HG02798 (cell line): ENCODE results near the gene OR11H7.
"Not testable (repeated sequence)": the region's sequence is repeated elsewhere in the genome, so short reads cannot be mapped to it uniquely, and the experiment has no call there.

Source experiments
- ATAC-seq: cut with Tn5 transposase; IDR thresholded peaks from one replicate; pipeline ENCODE4 v1.9.1; 2021; ENCODE audit warnings: mild to moderate bottlenecking; ENCODE audit not compliant: unreplicated experiment, poor library complexity

The OR11H7 gene

DNA sequence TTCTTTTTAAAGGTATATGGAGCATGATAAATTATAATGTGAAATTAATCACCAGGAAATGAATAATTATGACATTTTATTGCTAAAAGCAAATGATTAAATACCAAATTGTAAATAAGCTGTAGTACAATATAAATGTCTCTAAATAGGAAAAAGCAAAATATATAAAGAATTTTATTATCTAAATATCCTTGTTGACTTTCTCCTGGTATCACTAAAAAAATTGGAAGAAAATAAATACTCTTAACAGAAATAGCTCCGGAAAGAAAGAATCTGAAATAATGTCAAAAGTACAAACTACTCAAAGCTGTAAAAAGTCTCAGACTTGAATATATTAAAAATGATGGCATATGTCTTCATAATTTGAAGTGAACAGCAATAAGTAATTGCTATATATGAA lies at the start of gene OR11H7:
OR11H7 (plus strand) TSS at position 301 of the 400 bp plus-strand sequence.
- no peak for ATAC-seq

DNA sequence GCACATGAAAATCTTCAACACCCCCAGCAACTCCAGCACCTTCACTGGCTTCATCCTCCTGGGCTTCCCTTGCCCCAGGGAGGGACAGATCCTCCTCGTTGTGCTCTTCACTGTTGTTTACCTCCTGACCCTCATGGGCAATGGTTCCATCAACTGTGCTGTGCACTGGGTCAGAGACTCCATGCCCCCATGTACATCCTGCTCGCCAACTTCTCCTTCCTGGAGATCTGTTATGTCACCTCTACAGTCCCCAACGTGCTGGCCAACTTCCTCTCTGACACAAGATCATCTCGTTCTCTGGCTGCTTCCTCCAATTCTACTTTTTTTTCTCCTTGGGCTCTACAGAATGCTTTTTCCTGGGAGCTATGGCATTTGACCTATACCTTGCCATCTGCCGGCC lies 49.6 kb upstream of the OR11H7 start:
- ATAC-seq: no peak

DNA sequence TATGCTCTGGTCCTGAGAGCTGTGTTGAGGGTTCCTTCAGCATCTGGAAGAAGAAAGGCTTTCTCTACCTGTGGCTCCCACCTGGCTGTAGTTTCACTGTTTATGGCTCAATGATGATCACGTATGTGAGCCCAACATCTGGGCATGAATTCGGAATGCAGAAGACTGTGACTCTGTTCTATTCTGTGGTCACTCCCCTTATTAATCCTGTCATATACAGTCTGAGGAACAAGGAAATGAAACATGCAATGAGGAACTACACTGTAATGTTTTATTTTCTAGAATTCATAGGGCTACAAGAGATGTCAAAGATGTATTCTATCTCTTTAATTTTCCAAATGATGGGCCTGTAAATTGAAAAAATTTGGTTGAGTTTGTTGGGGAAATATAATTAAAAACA lies 48.9 kb upstream of the OR11H7 start:
- no peak for ATAC-seq

DNA sequence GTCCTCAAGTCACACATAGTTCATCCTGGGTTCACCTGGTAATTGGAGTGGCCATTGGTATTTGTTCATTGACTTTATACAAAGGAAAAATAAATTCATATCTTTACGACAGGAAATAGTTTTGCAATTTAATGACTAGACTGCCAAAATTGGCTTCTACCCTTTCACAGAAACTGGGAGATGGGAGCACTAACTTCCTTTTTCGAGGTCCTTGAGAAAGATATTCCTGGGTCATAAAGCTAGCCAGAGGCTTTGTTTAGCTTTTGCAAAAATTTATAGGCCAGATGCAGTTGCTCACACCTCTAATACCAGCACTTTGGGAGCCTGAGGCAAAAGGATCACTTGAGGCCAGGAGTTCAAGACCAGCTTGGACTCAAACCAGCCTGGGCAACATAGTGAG lies 48.3 kb upstream of the OR11H7 start:
- no peak for ATAC-seq

DNA sequence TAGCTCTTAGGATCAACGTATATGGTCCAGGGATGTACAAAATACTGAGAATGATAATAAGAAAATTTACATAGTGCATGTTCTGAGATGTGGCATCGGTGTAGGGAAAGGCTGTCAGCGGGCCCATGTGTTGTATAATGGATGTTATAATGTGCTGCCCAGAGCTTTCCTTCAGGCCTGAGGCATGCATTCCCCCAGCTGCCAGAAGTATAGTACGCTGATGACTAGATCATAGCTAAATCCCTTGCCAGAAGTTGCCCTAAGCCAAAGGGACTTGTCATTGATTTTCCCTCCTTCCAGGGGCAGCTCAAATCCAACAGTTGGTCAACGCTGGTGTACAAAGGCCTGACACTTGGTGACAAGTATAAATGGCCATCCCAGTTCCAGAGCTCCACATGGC lies 44.6 kb upstream of the OR11H7 start:
- ATAC-seq: no peak

DNA sequence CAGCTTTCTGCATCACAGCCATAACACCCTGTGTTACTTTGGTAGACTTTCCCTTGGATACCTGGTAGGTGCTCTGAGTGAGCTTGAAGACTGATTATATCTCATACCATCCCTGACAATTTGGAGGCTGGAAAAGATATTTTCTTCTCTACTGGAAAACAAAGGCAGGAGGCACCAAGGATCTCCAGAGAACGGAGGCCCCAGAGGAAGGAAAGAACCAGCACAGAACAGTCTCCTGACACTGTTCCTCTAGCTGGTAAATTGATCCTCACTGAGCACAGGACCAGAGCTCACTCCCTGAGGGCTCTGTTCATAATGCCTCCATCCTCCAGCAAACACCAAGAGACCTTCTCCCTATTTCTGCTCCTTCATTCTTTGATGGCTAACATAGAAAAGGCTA lies 38.2 kb upstream of the OR11H7 start, which contains the start of gene OR11G2:
OR11G2 (plus strand) TSS at position 301 of the 400 bp plus-strand sequence. CDS start 6,542 bp downstream, outside the sequence.
- no peak for ATAC-seq

DNA sequence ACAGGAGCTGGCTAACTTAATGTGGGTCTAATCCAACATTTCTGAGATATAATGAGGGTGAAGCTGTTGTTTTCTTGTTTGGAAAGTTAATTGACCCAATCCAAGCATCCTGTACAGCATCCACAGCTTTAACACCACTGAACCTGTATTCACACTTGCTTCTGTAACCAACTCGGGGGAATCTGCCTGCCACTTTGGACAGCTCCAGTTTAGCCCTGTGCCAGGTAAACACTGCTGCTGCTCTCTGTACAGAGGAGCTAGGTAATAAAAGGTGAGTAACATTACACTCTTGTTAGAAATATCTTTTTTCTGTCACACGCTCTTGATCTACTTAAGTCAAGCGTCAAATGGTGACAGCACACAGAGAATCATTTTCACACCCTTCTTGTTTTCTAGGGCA lies 37.4 kb upstream of the OR11H7 start:
- ATAC-seq: no peak

DNA sequence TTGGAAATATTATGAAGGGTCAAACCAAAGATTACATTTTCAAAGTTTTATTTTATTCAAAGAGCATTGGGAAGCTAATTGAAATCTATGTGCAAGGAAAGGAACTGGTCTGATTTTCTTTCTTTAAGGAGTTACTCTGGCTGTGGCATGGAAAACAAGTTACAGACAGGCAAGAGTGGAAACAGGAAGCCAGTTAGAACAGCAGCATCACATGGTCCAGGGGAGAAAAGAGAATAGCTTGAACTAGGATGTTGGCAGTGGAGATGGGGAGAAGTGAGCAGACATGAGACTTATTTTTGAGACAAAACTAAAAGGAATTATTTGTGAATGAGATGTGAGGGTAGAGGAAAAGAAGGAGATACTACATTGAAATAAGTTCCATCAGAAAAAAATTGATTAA lies 34.7 kb upstream of the OR11H7 start:
- ATAC-seq: no peak

DNA sequence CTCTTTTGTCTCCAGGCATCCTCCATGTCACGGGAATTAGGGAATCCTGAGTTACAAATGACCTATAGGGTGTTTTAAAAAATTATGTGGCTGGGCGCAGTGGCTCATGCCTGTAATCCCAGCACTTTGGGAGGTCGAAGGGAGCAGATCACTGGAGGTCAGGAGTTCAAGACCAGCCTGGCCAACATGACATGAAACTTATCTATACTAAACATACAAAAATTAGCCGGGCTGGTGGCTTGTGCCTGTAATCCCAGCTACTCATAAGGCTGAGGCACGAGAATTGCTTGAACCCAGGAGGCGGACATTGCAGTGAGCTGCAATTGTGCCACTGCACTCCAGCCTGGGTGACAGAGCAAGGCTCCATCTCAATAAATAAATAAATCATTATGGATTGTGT lies 33.6 kb upstream of the OR11H7 start:
- not testable (repeated sequence) for ATAC-seq

DNA sequence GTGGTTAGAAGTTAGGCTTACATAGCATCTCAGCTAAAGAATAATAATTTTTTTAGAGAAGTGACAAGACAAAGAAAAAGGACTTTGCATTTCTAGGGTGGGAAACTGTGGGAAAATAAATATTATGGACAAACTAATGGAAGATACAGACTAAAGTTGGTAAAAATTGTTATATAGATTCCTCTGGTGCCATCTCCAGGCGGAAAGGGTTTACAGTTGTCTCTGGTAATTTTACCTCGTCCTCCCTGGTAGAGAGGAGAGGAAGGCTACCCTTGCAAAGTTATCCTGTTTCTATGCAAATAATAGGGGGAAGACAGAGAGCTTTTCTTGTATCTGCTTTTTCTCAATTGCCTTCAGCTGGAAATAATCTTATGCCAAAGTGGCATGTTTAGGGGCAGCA lies 32.9 kb upstream of the OR11H7 start:
- ATAC-seq: no peak

DNA sequence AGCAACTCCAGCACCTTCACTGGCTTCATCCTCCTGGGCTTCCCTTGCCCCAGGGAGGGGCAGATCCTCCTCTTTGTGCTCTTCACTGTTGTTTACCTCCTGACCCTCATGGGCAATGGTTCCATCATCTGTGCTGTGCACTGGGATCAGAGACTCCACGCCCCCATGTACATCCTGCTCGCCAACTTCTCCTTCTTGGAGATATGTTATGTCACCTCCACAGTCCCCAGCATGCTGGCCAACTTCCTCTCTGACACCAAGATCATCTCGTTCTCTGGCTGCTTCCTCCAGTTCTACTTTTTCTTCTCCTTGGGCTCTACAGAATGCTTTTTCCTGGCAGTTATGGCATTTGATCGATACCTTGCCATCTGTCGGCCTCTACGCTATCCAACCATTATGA lies 31.3 kb upstream of the OR11H7 start:
- ATAC-seq: no peak

DNA sequence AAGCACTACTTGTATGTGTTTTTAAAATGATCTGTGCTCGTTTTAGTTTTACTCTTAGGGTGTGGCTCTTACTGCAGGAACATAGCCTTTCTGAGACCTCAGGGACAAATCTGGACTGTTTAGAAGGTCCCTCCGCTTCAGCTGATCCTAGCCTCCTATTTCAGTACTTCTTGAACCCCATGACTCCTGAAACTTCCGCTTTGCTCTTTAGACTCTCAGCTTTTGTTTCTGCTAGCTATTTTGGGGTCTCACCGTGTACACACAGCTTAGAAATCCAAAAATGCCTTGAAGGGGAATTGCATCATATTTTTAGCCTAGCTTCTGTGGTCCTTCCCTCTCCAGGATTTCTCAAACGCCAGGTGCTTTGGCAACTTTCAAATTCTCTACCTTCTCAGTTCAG lies 29.8 kb upstream of the OR11H7 start:
- no peak for ATAC-seq

DNA sequence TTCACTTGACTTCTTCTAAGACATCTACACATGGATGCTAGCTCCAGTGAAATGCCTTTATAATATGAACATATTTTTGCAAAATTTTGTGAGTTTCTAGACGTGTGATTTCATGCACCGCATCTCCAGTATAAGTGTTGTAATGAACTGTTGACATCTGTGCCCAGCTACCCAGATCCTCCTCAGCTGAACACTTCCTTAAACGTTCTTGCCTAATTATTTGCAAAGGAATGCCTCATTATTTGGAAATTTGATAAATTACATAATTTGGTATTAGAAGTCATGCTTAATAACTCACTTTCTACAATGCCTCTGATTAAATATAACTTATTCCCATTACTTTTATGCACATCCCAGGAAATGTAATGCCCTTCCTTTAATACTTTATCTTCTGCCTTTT lies 24.1 kb upstream of the OR11H7 start:
- no peak for ATAC-seq

DNA sequence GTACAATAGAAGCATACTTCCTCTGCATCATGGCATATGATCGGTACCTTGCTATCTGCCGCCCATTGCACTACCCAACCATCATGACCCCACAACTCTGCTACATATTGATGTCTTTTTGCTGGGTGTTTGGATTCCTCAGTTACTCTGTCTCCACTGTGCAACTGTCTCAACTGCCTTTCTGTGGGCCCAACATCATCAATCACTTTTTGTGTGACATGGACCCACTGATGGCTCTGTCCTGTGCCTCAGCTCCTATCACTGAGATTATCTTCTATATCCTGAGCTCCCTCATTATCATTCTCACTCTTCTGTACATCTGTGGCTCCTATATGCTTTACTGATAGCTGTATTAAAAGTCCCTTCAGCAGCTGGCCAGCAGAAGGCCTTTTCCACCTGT lies 19.2 kb upstream of the OR11H7 start:
- ATAC-seq: no peak

DNA sequence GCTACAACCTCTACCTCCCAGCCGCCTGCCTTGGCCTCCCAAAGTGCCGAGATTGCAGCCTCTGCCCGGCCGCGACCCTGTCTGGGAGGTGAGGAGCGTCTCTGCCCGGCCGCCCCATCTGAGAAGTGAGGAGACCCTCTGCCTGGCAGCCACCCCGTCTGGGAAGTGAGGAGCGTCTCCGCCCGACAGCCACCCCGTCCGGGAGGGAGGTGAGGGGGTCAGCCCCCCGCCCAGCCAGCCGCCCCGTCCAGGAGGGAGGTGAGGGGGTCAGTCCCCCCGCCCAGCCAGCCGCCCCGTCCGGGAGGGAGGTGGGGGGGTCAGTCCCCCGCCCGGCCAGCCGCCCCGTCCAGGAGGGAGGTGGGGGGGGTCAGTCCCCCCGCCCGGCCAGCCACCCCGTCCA lies 16.4 kb upstream of the OR11H7 start:
- ATAC-seq: not testable (repeated sequence)

DNA sequence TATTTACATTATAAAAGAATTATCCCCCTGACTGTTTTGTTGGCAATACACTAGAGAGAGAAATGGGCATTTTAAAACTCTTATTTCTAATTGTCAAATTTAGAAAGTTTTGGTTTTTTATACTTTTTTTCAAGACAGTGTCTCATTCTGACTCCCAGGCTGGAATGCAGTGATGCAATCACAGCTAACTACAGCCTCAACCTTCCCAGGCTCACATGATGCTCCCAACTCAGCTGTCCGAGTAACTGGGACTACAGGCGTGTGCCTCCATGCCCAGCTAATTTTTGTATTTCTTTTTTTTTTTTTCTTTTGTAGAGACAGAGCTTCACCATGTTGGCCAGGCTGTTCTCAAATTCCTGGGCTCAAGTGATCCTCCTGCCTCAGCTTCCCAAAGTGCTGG lies 13.6 kb upstream of the OR11H7 start:
- no peak for ATAC-seq

DNA sequence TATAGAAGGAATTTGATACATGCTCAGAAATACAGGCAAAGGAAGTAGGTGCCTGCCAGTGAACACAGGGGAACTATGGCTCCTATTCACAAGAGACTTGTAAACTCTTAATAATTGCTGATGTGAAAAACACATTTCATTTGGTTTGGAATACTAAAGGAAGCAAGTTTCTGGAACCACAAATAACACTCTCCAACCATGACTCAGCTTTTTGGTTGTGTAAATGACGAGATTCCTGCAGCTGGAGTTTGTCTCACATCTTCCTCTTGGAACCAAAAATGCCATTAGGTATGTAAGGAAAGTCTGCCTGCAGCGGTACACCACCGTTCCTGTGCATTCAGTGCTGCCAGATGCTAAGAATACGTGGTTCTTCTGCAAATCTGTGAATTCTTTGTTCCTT lies 9.7 kb upstream of the OR11H7 start:
- no peak for ATAC-seq

DNA sequence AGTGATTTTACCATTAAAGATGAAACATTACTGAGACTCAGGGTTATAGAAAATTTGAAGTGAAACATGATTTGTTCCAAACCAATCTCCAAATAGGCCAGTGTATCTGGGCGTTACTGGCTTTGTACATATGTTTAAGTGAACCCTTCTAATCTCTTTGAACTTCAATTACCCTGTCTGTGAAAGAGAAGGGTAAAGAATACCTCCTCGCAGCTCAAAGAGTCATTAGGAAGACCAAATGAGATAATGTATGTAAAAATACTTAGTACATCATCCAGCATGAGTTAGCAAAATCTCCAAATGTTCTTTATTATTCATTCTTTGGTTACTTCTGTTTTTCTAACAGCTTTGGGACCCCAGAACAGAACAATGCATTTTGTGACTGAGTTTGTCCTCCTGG lies 5.4 kb upstream of the OR11H7 start, which contains the start of gene OR11H6:
OR11H6 (plus strand) TSS at position 301 of the 400 bp plus-strand sequence; CDS start at position 301, 0 bp downstream.
- no peak for ATAC-seq

DNA sequence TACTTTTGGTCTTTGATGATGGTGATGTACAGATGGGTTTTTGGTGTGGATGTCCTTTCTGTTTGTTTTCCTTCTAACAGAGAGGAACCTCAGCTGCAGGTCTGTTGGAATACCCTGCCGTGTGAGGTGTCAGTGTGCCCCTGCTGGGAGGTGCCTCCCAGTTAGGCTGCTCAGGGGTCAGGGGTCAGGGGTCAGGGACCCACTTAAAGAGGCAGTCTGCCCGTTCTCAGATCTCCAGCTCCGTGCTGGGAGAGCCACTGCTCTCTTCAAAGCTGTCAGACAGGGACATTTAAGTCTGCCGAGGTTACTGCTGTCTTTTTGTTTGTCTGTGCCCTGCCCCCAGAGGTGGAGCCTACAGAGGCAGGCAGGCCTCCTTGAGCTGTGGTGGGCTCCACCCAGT lies 6.6 kb downstream of the OR11H7 start:
- not testable (repeated sequence) for ATAC-seq

DNA sequence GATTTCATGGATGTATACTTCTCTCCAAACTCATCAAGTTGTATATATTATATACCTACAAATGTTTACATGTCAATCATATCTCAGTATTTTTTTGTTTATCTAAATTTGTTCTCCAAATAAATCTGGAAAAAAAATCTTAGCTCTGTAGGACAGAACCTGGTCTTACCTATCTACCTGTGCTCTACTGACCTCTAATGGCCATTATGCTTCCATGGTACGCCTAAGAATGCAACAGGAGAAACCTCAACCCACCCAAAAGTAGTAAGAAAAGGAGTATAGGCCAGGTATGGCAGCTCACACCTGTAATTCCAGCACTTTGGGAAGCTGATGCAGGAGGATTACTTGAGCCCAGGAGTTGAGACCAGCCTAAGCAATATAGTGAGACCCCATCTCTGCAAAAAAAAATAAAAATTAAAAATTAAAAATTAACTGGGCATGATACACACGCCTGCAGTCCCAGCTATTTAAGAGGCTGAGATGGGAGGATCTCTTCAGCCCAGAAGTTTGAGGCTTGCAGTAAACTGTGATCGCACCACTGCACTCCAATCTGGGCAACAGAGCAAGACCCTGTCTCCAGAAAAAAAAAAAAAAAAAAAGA lies 19.0 kb downstream of the OR11H7 start:
- no peak for ATAC-seq

DNA sequence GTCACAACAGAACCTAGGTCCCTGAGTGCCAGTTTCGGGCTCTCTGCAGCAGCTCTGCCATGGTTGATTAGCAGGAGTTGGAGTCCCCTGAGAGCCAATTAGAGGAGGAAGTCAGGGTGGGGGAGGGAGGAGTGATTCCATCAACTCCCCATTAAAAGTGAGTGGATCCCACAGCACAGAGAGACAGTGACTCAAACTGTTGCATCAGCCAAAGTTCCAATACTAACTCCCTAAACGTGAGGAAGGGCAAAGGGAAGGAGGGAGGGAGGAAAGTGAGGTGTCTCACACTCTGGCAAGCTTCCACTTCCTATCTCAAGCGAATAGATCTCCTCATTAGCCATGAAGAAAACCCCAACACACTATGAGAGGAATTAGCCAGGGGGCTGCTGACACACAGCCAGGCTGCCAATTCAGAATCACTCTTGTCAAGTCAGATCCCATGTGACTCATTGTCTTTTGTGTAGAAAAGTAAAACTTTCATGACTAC lies 33.9 kb downstream of the OR11H7 start:
- ATAC-seq: no peak

DNA sequence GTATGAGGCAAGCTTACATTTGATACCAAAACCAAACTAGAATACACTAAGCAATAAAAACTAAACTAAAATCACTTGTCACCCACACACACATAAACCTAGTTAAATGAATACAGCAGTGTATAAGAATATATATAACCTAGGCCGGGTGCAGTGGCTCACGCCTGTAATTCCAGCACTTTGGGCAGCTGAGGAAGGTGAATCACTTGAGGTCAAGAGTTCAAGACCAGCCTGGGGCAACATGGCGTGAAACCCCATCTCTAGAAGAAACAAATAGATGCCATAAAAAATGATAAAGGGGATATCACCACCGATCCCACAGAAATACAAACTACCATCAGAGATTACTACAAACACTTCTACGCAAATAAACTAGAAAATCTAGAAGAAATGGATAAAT lies 35.6 kb downstream of the OR11H7 start:
- not testable (repeated sequence) for ATAC-seq
